Fibroblast of skin of right biceps (primary cell): ENCODE data around the gene TCEANC2.
A peak's percentile ranks its signal among the peaks of the same experiment; 100 is the strongest.
"Not testable (repeated sequence)": the region's sequence is repeated elsewhere in the genome, so short reads cannot be mapped to it uniquely, and the experiment has no call there.

Experiments used
- DNase-seq: peaks from one replicate; pipeline ENCODE4 v3.0.0-alpha.2; 2013

TCEANC2 gene

GRCh38 chr1:54028306-54029251 is 24.8 kb upstream of the TCEANC2 start:
- no peak for DNase-seq

- peak; percentile 37 for DNase-seq
Measured at GRCh38 chr1:54037476-54037875, 15.9 kb upstream of the TCEANC2 start.

- no peak for DNase-seq
Measured at GRCh38 chr1:54041806-54042205, 11.6 kb upstream of the TCEANC2 start.

- no peak for DNase-seq
Measured at GRCh38 chr1:54045496-54045895, 7.9 kb upstream of the TCEANC2 start.

GRCh38 chr1:54046671-54047383 is 6.6 kb upstream of the TCEANC2 start:
- DNase-seq = peak; percentile 49

GRCh38 chr1:54047384-54048305 is 5.8 kb upstream of the TCEANC2 start:
- no peak for DNase-seq

GRCh38 chr1:54050435-54050834 is 3.0 kb upstream of the TCEANC2 start:
- not testable (repeated sequence) for DNase-seq

- no peak for DNase-seq
Measured at GRCh38 chr1:54051933-54052430, 1.4 kb upstream of the TCEANC2 start.

GRCh38 chr1:54052431-54052933 is 926 bp upstream of the TCEANC2 start:
- peak; percentile 68 for DNase-seq

GRCh38 chr1:54053745-54054437 is 483 bp downstream of the TCEANC2 start:
- peak; percentile 14 for DNase-seq

- DNase-seq = no peak
Measured at GRCh38 chr1:54054438-54054749, 986 bp downstream of the TCEANC2 start.

- no peak for DNase-seq
Measured at GRCh38 chr1:54064299-54064698, 10.9 kb downstream of the TCEANC2 start.

- DNase-seq = peak; percentile 8
Measured at GRCh38 chr1:54069791-54070170, 16.4 kb downstream of the TCEANC2 start.

- DNase-seq = peak; percentile 68
Measured at GRCh38 chr1:54070171-54070837, 16.9 kb downstream of the TCEANC2 start.

GRCh38 chr1:54077359-54077758 is 24.0 kb downstream of the TCEANC2 start:
- DNase-seq = no peak

- no peak for DNase-seq
Measured at GRCh38 chr1:54080598-54081049, 27.2 kb downstream of the TCEANC2 start.

- peak; percentile 50 for DNase-seq
Measured at GRCh38 chr1:54081306-54082270, 28.2 kb downstream of the TCEANC2 start.

- DNase-seq = no peak
Measured at GRCh38 chr1:54084794-54085193, 31.4 kb downstream of the TCEANC2 start.

- no peak for DNase-seq
Measured at GRCh38 chr1:54086754-54087153, 33.3 kb downstream of the TCEANC2 start.

- no peak for DNase-seq
Measured at GRCh38 chr1:54088385-54088784, 35.0 kb downstream of the TCEANC2 start.
